GM23248 (cell line): ENCODE results near the gene PARD6B. TPM values are rescaled to one million over a fixed set of nuclear protein-coding genes. Genes with fewer than 3 reads are reported as not detected.
"Not testable (repeated sequence)": the region's sequence is repeated elsewhere in the genome, so short reads cannot be mapped to it uniquely, and the experiment has no call there.

Experiments used
- DNase-seq: peaks from one replicate; pipeline ENCODE4 v3.0.0-alpha.2; 2015
- H2AFZ ChIP-seq: fragments of 200-600 bp; sonication (generic); 2 replicates; pipeline ENCODE4 v1.6.1; 2016; ENCODE audit warnings: antibody characterized with exemption
- H3F3A ChIP-seq: fragments of 200-600 bp; sonication (generic); 2 replicates; pipeline ENCODE4 v1.6.1; 2016; ENCODE audit warnings: mild to moderate bottlenecking, antibody characterized with exemption, mixed run types; ENCODE audit not compliant: insufficient read depth
- H3K27ac ChIP-seq: fragments of 200-600 bp; sonication (generic); 2 replicates; pipeline ENCODE4 v1.5.1; 2016; ENCODE audit warnings: mild to moderate bottlenecking
- H3K27me3 ChIP-seq: fragments of 200-600 bp; sonication (generic); replicated peaks from 2 replicates; pipeline ENCODE4 v1.6.1; 2016; ENCODE audit warnings: mild to moderate bottlenecking; ENCODE audit not compliant: insufficient read depth
- H3K36me3 ChIP-seq: fragments of 200-600 bp; sonication (generic); 2 replicates; pipeline ENCODE4 v1.6.1; 2016; ENCODE audit warnings: low read depth, mild to moderate bottlenecking
- H3K4me1 ChIP-seq: fragments of 200-600 bp; sonication (generic); 2 replicates; pipeline ENCODE4 v1.6.1; 2016; ENCODE audit warnings: mild to moderate bottlenecking; ENCODE audit not compliant: insufficient read depth
- H3K4me2 ChIP-seq: fragments of 200-600 bp; sonication (generic); one replicate; pipeline ENCODE4 v1.6.1; 2016; ENCODE audit warnings: mild to moderate bottlenecking; ENCODE audit not compliant: unreplicated experiment
- H3K4me3 ChIP-seq: fragments of 200-600 bp; sonication (generic); 2 replicates; pipeline ENCODE4 v1.5.1; 2016; ENCODE audit warnings: mild to moderate bottlenecking
- H3K79me2 ChIP-seq: fragments of 200-600 bp; sonication (generic); 2 replicates; pipeline ENCODE4 v1.6.1; 2016; ENCODE audit warnings: mild to moderate bottlenecking; ENCODE audit not compliant: insufficient read depth
- H3K9ac ChIP-seq: fragments of 200-600 bp; sonication (generic); 2 replicates; pipeline ENCODE4 v1.6.1; 2016; ENCODE audit warnings: mild to moderate bottlenecking
- H3K9me2 ChIP-seq: fragments of 200-600 bp; sonication (generic); 2 replicates; pipeline ENCODE4 v1.6.1; 2016; ENCODE audit warnings: mixed run types, mild to moderate bottlenecking, moderate library complexity; ENCODE audit not compliant: insufficient read depth
- H3K9me3 ChIP-seq: fragments of 200-600 bp; sonication (generic); one replicate; pipeline ENCODE4 v1.6.1; 2017; ENCODE audit warnings: low read depth
- H4K20me1 ChIP-seq: fragments of 200-600 bp; sonication (generic); 2 replicates; pipeline ENCODE4 v1.6.0; 2016; ENCODE audit not compliant: insufficient read depth
- EZH2 ChIP-seq: fragments of 200-600 bp; sonication (generic); IDR thresholded peaks from 2 replicates; pipeline ENCODE4 v1.6.1; 2018; ENCODE audit warnings: antibody characterized with exemption, mild to moderate bottlenecking; ENCODE audit not compliant: insufficient read depth, poor library complexity, severe bottlenecking
- EZH2phosphoT487 ChIP-seq: fragments of 200-600 bp; sonication (generic); IDR thresholded peaks from 2 replicates; pipeline ENCODE4 v1.6.1; 2018; ENCODE audit warnings: antibody characterized with exemption, moderate library complexity, mild to moderate bottlenecking, low read depth; ENCODE audit not compliant: insufficient read depth
- WGBS, 2 experiments: methylation state at CpG; one replicate each; pipeline ENCODE4 v1.1.6; 2015 to 2017; ENCODE audit warnings: low lambda C conversion rate in 2 of 2, low coverage in 1 of 2; ENCODE audit errors: missing lambda C conversion rate in 2 of 2; 5-methylcytosine and 5-hydroxymethylcytosine counted together
- in situ Hi-C: fragments of 300-500 bp; cut with MboI; formaldehyde crosslinking; loops from 2 replicates; pipeline ENCODE4 v1.15.0; 2020
- polyA plus RNA-seq: library from polyadenylated mRNA; unstranded; fragments of >200 nt; fragmentation: Nextera tagmentation; extraction: Ambion mirVana; gene quantifications from 2 replicates; pipeline ENCODE4 v1.2.1, GENCODE V29; 2016
- total RNA-seq: library from RNA; depleted of rRNA; stranded (reverse); fragments of >200 nt; shearing (Covaris generic); gene quantifications from 2 replicates; pipeline ENCODE4 v1.2.3, GENCODE V29; 2014

Gene PARD6B
- total and polyA plus RNA-seq, 2 experiments from 2014 or later, result 0.16 TPM; not detected in 1

DNA sequence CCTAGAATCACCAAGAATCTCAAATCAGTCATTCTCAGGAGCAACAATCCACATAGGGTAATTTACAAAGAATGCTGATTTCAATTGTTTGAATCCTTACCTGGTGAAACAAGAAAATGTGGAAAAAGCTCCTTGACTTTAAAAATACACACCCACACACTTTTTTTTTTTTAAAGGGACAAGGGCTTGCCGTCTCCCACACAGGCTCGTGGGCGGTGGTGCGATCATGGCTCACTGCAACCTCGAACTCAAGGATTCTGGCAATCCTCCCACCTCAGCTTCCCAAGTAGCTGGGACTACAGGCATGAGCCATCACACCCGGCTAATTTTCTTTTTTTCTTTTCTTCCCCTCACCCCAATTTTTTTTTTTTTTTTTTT, 30.7 kb downstream of the PARD6B start:
- Histone ChIP-seq H2AFZ (no peak overlapping the region), H3K27me3 (no peaks in the 10 kb centered on the region), H3K9me2 (no peaks in the 10 kb centered on the region), H3K4me3 (0 out of 2 replicates have a peak overlapping the region, but pooled peaks have one; percentile 19), H3K79me2 (no peaks in the 10 kb centered on the region), H3K9ac (peak overlapping the region; percentile 42; the same call in 1 of the 2 replicates), H3K27ac (peak overlapping the region; percentile 80), H3K4me2 (peak overlapping the region; percentile 66), H3K36me3 (no peaks in the 10 kb centered on the region), H3F3A (peaks cover 13% of the 10 kb centered on the region), H3K9me3 (no peaks in the 10 kb centered on the region), H4K20me1 (no peaks in the 10 kb centered on the region), H3K4me1 (peaks cover 30% of the 10 kb centered on the region)
- WGBS, 2 experiments, result 20 to 36% methylated on average over 6 of the region's 6 CpGs
- TF ChIP-seq EZH2phosphoT487 (no peak), EZH2 (no peak)
- in situ Hi-C loops, result no loop called here
- DNase-seq, result peak; percentile 51

DNA sequence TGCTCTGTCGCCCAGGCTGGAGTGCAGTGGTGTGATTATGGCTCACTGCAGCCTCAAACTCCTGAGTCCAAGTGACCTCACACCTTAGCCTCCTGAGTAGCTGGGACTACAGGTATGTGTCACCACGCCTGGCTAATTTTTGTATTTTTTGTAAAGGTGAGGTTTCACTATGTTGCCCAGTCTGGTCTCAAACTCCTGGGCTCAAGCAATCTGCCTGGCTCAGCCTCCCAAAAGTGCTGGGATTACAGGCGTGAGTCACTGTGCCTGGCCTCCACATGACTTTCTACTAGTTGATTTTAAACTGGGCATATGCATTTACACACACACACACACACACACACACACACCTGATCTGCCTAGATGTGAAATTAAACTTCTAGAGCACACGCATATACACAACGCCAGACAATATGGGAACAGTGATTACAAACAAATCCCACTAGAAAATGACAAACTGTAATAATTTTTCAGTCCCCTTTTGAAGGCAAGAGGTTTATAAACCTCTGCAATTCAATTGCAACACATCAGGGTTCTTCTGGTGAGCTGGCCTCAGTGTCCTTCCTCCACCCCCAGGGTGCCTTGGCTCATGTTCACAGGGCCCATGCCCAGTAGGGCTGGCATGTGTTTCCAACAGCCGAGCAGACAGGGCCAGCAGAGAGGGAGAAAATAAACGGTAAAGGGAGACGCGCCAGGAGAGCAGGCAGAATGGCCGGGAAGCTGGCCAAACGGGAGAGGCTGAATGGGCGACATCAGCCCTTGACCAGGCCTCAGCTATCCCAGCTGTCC, 31.2 kb downstream of the PARD6B start:
- peak overlapping the region; percentile 19; the same call in 1 of the 2 replicates for H3K4me3 ChIP-seq
- H4K20me1 ChIP-seq, result no peaks in the 10 kb centered on the region
- no peaks in the 10 kb centered on the region for H3K9me2 ChIP-seq
- H3K27me3 ChIP-seq, result no peaks in the 10 kb centered on the region
- TF ChIP-seq EZH2 (no peak), EZH2phosphoT487 (no peak)
- DNase-seq, result peak; percentile 84
- H3K36me3 ChIP-seq, result no peaks in the 10 kb centered on the region
- WGBS, 2 experiments, result 13 to 14% methylated on average over 12 of the region's 12 CpGs
- H2AFZ ChIP-seq, result peak overlapping the region; percentile 46
- H3K9me3 ChIP-seq, result no peaks in the 10 kb centered on the region
- peaks cover 13% of the 10 kb centered on the region for H3F3A ChIP-seq
- peak overlapping the region; percentile 80 for H3K27ac ChIP-seq
- in situ Hi-C loops, result no loop called here
- H3K79me2 ChIP-seq, result no peaks in the 10 kb centered on the region
- peak overlapping the region; percentile 42 for H3K9ac ChIP-seq
- H3K4me2 ChIP-seq, result peak overlapping the region; percentile 66
- peaks cover 30% of the 10 kb centered on the region for H3K4me1 ChIP-seq

DNA sequence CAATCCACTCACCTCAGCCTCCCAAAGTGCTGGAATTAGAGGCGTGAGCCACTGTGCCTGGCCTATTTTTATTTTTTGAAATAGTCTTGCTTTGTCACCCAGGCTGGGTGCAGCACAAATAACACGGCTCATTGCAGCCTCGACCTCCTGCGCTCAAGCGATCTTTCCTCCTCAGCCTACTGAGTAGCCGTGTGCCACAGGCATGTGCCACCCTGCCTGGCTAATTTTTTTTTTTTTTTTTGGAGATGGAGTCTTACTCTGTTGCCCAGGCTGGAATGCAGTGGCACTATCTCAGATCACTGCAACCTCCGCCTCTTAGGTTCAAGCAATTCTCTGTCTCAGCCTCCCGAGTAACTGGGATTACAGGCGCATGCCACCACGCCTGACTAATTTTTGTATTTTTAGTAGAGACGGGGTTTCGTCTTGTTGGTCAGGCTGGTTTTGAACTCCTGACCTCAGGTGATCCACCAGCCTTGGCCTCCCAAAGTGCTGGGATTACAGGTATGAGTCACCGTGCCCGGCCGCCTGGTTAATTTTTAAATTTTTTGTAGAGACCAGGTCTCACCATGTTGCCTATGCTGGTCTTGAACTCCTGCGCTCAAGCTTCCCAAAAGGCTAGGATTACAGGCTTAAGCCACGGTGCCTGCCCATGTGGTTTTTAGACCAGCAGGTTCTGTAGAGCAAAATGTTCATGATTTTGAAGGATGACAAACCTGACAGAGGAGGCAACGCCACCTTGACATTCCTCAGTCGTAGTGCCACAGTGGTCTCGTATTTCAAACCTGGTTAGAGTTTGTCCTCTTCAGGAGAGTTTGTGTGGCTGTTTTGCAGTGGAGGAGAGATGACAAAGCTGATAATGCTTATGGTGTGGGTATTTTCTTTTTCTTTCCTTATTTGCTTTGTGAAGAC, 32.4 kb downstream of the PARD6B start:
- DNase-seq, in situ Hi-C loops, H3K9me3 ChIP-seq, H3K27me3 ChIP-seq, H4K20me1 ChIP-seq, H3K4me2 ChIP-seq, H3K27ac ChIP-seq, H3K79me2 ChIP-seq, H3K4me3 ChIP-seq, H2AFZ ChIP-seq, H3K9me2 ChIP-seq, H3K36me3 ChIP-seq, H3K9ac ChIP-seq: not testable (repeated sequence)
- Histone ChIP-seq H3K4me1 (peaks cover 23% of the 10 kb centered on the region), H3F3A (peaks cover 13% of the 10 kb centered on the region)
- WGBS, 2 experiments, result 92 to 94% methylated on average over 20 of the region's 20 CpGs

DNA sequence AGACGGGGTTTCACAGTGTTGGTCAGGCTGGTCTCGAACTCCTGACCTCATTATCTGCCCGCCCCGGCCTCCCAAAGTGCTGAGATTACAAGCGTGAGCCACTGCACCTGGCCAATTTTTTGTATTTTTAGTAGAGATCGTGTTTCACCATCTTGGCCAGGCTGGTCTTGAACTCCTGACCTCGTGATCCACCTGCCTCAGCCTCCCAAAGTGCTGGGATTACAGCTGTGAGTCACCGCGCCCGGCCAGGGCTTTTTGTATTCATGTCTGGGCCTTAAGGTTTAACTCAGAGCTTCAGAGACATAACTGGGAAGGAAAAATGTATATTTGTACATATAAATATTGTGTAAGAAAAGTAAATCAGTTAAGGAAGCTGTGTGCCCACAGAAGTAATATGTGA, 33.9 kb downstream of the PARD6B start:
- 85 to 95% methylated on average over 9 to 10 of the region's 10 CpGs for WGBS, 2 experiments
- H3K79me2 ChIP-seq, H4K20me1 ChIP-seq, H3K4me2 ChIP-seq, H3K9ac ChIP-seq, in situ Hi-C loops, H3K9me3 ChIP-seq, H3K27ac ChIP-seq, H2AFZ ChIP-seq, H3K27me3 ChIP-seq, H3K36me3 ChIP-seq, H3K9me2 ChIP-seq, H3K4me3 ChIP-seq, DNase-seq: not testable (repeated sequence)
- Histone ChIP-seq H3K4me1 (peaks cover 22% of the 10 kb centered on the region), H3F3A (peaks cover 13% of the 10 kb centered on the region)
